ENCODE data around the gene OSBPL8.
"Not testable (repeated sequence)": the region's sequence is repeated elsewhere in the genome, so short reads cannot be mapped to it uniquely, and the experiment has no call there.

Gene OSBPL8

GRCh38 chr12:76374386-76375020 lies 185.1 kb downstream of the OSBPL8 start:
- Histone ChIP-seq H3K4me3 (ENCODE audit: low read depth, low read length, poor library complexity, severe bottlenecking) (no peak overlapping the region), H3F3A (ENCODE audit: insufficient read depth, low read length) (no peaks in the 10 kb centered on the region; the same call in 1 of the 2 replicates), H3K9me3 (ENCODE audit: low read length) (no peaks in the 10 kb centered on the region), H3K27ac (ENCODE audit: low read depth, low read length, poor library complexity, severe bottlenecking) (no peak overlapping the region), H4K20me1 (ENCODE audit: insufficient read depth, low read length) (no peaks in the 10 kb centered on the region), H3K36me3 (ENCODE audit: insufficient read depth, low read length) (peaks cover 65% of the 10 kb centered on the region), H3K9ac (ENCODE audit: low read length) (no peak overlapping the region), H3K79me2 (ENCODE audit: insufficient read depth, low read length) (no peaks in the 10 kb centered on the region), H3K27me3 (ENCODE audit: insufficient read depth, low read length) (no peaks in the 10 kb centered on the region), H2AFZ (ENCODE audit: low read length) (no peak overlapping the region), H3K9me2 (ENCODE audit: low read depth, low read length) (no peaks in the 10 kb centered on the region), H3K4me1 (ENCODE audit: insufficient read depth, low read length, severe bottlenecking) (no peaks in the 10 kb centered on the region), H3K4me2 (ENCODE audit: low read length) (no peak overlapping the region)
- TF ChIP-seq EZH2 (IDR thresholded peaks at IDR 0.05; ENCODE audit: borderline replicate concordance, low read length), result no peak
- TF ChIP-seq, protein P1, sequence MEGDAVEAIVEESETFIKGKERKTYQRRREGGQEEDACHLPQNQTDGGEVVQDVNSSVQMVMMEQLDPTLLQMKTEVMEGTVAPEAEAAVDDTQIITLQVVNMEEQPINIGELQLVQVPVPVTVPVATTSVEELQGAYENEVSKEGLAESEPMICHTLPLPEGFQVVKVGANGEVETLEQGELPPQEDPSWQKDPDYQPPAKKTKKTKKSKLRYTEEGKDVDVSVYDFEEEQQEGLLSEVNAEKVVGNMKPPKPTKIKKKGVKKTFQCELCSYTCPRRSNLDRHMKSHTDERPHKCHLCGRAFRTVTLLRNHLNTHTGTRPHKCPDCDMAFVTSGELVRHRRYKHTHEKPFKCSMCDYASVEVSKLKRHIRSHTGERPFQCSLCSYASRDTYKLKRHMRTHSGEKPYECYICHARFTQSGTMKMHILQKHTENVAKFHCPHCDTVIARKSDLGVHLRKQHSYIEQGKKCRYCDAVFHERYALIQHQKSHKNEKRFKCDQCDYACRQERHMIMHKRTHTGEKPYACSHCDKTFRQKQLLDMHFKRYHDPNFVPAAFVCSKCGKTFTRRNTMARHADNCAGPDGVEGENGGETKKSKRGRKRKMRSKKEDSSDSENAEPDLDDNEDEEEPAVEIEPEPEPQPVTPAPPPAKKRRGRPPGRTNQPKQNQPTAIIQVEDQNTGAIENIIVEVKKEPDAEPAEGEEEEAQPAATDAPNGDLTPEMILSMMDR (IDR thresholded peaks at IDR 0.05; ENCODE audit: low read length), result no peak

DNA sequence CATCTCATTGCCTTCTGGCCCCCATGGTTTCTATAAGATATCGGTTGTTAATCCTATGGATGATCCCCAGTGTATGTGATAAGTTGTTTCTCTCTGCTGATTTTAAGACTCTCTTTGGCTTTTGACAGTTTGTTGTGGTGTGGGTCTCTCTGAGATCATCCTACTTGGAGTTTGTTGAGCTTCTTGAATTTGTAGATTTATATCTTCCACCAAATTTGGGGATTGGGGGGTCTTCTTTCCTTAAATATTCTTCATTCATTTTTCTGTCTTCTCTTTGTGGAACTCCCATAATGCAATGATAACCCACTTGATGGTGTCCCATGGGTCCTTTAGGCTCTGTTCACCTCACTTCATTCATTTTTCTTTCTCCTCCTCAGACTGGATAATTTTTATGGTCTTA lies 191.3 kb downstream of the OSBPL8 start:
- no peak overlapping the region for H3K4me3 ChIP-seq (ENCODE audit: low read depth, low read length, poor library complexity, severe bottlenecking)
- no peaks in the 10 kb centered on the region for H3K79me2 ChIP-seq (ENCODE audit: insufficient read depth, low read length)
- no peak for TF ChIP-seq EZH2 (IDR thresholded peaks at IDR 0.05; ENCODE audit: borderline replicate concordance, low read length)
- TF ChIP-seq, protein P1 (IDR thresholded peaks at IDR 0.05; ENCODE audit: low read length), result no peak
- H3K9me3 ChIP-seq (ENCODE audit: low read length), result peaks cover 3% of the 10 kb centered on the region; the same call in 1 of the 2 replicates
- no peak overlapping the region for H3K9ac ChIP-seq (ENCODE audit: low read length)
- no peak overlapping the region for H2AFZ ChIP-seq (ENCODE audit: low read length)
- H3K4me2 ChIP-seq (ENCODE audit: low read length), result no peak overlapping the region
- H3K4me1 ChIP-seq (ENCODE audit: insufficient read depth, low read length, severe bottlenecking), result no peaks in the 10 kb centered on the region
- H3K36me3 ChIP-seq (ENCODE audit: insufficient read depth, low read length), result peaks cover 65% of the 10 kb centered on the region
- no peaks in the 10 kb centered on the region for H3K9me2 ChIP-seq (ENCODE audit: low read depth, low read length)
- no peaks in the 10 kb centered on the region; the same call in 1 of the 2 replicates for H3F3A ChIP-seq (ENCODE audit: insufficient read depth, low read length)
- no peaks in the 10 kb centered on the region for H3K27me3 ChIP-seq (ENCODE audit: insufficient read depth, low read length)
- no peaks in the 10 kb centered on the region for H4K20me1 ChIP-seq (ENCODE audit: insufficient read depth, low read length)
- H3K27ac ChIP-seq (ENCODE audit: low read depth, low read length, poor library complexity, severe bottlenecking), result no peak overlapping the region

DNA sequence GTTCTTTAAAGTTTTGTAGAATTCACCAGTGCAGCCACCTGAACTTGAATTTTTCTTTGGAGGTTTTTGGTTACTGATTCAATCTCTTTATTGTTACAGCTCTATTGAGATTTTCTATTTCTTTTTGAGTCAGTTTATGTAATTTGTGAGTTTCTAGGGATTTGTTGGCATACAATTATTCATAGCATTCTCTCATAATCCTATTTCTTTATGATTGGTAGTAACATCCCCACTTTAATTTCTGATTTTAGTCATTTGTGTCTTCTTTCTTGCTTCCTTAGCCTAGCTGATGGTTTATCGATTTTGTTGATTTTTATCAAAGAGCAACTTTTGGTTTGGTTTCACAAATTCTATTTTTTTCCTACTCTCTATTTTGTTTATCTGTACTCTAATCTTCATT lies 193.4 kb downstream of the OSBPL8 start:
- no peaks in the 10 kb centered on the region for H3K79me2 ChIP-seq (ENCODE audit: insufficient read depth, low read length)
- peaks cover 3% of the 10 kb centered on the region; the same call in 1 of the 2 replicates for H3K9me3 ChIP-seq (ENCODE audit: low read length)
- H3K27me3 ChIP-seq (ENCODE audit: insufficient read depth, low read length), result no peaks in the 10 kb centered on the region
- no peak overlapping the region for H3K4me2 ChIP-seq (ENCODE audit: low read length)
- no peak overlapping the region for H3K9ac ChIP-seq (ENCODE audit: low read length)
- no peaks in the 10 kb centered on the region for H3K4me1 ChIP-seq (ENCODE audit: insufficient read depth, low read length, severe bottlenecking)
- H3K27ac ChIP-seq (ENCODE audit: low read depth, low read length, poor library complexity, severe bottlenecking), result no peak overlapping the region
- no peak overlapping the region for H2AFZ ChIP-seq (ENCODE audit: low read length)
- no peak for TF ChIP-seq EZH2 (IDR thresholded peaks at IDR 0.05; ENCODE audit: borderline replicate concordance, low read length)
- TF ChIP-seq, protein P1 (IDR thresholded peaks at IDR 0.05; ENCODE audit: low read length), result no peak
- H3K9me2 ChIP-seq (ENCODE audit: low read depth, low read length), result no peaks in the 10 kb centered on the region
- H4K20me1 ChIP-seq (ENCODE audit: insufficient read depth, low read length), result no peaks in the 10 kb centered on the region
- peaks cover 51% of the 10 kb centered on the region for H3K36me3 ChIP-seq (ENCODE audit: insufficient read depth, low read length)
- H3K4me3 ChIP-seq (ENCODE audit: low read depth, low read length, poor library complexity, severe bottlenecking), result no peak overlapping the region
- H3F3A ChIP-seq (ENCODE audit: insufficient read depth, low read length), result no peaks in the 10 kb centered on the region

DNA sequence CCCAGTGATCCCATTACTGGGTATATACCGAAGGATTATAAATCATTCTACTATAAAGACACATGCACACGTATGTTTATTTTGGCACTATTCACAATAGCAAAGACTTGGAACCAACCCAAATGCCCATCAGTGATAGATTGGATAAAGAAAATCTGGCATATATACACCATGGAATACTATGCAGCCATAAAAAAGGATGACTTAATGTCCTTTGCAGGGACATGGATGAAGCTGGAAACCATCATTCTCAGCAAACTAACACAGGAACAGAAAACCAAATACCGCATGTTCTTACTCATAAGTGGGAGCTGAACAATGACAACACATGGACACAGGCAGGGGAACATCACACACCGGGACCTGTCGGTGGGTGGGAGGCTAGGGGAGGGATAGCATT lies 195.4 kb downstream of the OSBPL8 start:
- H3F3A ChIP-seq (ENCODE audit: insufficient read depth, low read length); H4K20me1 ChIP-seq (ENCODE audit: insufficient read depth, low read length); H3K9ac ChIP-seq (ENCODE audit: low read length); H3K27ac ChIP-seq (ENCODE audit: low read depth, low read length, poor library complexity, severe bottlenecking); H3K4me1 ChIP-seq (ENCODE audit: insufficient read depth, low read length, severe bottlenecking); H3K4me3 ChIP-seq (ENCODE audit: low read depth, low read length, poor library complexity, severe bottlenecking); H2AFZ ChIP-seq (ENCODE audit: low read length); H3K27me3 ChIP-seq (ENCODE audit: insufficient read depth, low read length); H3K9me2 ChIP-seq (ENCODE audit: low read depth, low read length); H3K9me3 ChIP-seq (ENCODE audit: low read length); H3K4me2 ChIP-seq (ENCODE audit: low read length); H3K79me2 ChIP-seq (ENCODE audit: insufficient read depth, low read length): not testable (repeated sequence)
- H3K36me3 ChIP-seq (ENCODE audit: insufficient read depth, low read length), result peaks cover 33% of the 10 kb centered on the region
